ENCODE results near the gene ARMS2.

ARMS2 gene

DNA sequence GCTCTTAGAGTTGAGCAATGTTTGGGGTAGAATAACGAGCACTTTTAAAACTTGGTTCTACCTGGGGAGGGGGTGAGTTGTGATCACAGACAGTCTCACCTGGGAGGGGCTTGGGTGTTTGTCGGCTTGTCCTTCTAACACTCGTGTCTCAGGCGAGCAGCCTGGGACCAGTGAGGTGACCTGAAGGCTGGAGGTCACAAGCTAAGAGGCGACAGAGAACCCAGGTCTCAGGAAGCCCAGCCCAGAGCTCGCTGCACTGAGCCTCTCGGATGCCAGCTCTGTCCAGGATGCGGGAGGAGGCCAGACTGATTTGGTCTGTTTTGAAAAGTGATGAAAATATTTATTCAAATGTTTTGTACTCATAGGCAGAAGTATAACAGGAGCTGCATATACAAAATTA lies 18.7 kb downstream of the ARMS2 start:
- no peak for DNase-seq (ENCODE audit: extremely low read depth, low read depth)
- TF ChIP-seq, protein P1, sequence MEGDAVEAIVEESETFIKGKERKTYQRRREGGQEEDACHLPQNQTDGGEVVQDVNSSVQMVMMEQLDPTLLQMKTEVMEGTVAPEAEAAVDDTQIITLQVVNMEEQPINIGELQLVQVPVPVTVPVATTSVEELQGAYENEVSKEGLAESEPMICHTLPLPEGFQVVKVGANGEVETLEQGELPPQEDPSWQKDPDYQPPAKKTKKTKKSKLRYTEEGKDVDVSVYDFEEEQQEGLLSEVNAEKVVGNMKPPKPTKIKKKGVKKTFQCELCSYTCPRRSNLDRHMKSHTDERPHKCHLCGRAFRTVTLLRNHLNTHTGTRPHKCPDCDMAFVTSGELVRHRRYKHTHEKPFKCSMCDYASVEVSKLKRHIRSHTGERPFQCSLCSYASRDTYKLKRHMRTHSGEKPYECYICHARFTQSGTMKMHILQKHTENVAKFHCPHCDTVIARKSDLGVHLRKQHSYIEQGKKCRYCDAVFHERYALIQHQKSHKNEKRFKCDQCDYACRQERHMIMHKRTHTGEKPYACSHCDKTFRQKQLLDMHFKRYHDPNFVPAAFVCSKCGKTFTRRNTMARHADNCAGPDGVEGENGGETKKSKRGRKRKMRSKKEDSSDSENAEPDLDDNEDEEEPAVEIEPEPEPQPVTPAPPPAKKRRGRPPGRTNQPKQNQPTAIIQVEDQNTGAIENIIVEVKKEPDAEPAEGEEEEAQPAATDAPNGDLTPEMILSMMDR (IDR thresholded peaks at IDR 0.05; ENCODE audit: low read depth, low read length), result no peak

DNA sequence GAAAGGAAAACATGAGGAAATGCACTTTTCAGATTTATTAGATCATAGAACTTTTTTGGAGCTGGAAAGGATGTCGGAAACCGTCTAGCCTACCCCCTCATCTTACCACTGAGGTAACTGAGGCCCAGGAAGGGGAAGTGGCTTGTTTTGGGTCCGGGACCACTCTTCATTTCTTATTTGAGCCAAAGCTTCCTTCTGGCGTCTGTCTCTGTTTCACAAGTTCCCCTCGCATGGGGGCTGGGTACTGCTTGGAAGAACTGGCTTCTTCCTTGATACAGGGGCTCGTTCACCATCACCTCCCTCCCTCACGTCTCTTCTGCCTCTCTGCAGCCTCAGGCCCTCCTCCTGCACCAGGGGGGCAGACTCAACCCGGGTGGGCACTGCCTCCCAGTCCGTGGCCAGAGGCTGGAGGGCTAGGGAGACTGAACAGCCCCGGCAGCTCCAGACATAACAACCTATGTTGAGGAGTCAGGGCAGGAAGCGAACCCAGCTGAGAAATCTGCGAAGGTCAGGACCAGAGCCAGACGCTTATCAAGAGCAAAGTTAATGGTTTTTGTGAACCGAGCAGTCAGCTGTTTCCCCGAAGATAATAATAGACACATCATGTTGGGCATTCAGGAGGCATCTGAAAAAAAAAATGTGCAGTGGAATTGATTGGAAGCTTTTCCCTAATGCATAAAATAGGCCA lies 19.8 kb downstream of the ARMS2 start:
- DNase-seq (ENCODE audit: extremely low read depth, low read depth), result no peak
- TF ChIP-seq, protein P1 (IDR thresholded peaks at IDR 0.05; ENCODE audit: low read depth, low read length), result no peak

DNA sequence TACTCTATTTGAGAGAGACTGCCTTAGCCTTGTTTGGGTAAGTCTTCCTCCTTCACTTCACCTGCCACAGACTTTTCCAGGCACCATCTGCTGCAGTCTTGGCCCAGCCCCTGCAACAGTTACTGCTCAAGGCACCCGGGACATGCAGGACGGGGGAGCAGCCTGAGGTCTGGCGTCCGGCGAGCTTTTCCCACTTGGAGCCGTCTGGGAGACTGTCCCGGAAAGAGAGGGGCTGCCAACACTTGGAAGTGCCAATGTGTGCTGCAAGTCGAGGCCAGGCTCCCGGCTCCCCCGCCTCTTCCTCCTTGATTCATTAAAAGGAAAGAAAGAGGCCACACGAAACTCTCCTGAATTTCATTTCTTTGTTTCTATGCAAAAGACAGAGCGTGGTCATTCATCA lies 20.6 kb downstream of the ARMS2 start:
- no peak for DNase-seq (ENCODE audit: extremely low read depth, low read depth)
- TF ChIP-seq, protein P1 (IDR thresholded peaks at IDR 0.05; ENCODE audit: low read depth, low read length), result no peak

DNA sequence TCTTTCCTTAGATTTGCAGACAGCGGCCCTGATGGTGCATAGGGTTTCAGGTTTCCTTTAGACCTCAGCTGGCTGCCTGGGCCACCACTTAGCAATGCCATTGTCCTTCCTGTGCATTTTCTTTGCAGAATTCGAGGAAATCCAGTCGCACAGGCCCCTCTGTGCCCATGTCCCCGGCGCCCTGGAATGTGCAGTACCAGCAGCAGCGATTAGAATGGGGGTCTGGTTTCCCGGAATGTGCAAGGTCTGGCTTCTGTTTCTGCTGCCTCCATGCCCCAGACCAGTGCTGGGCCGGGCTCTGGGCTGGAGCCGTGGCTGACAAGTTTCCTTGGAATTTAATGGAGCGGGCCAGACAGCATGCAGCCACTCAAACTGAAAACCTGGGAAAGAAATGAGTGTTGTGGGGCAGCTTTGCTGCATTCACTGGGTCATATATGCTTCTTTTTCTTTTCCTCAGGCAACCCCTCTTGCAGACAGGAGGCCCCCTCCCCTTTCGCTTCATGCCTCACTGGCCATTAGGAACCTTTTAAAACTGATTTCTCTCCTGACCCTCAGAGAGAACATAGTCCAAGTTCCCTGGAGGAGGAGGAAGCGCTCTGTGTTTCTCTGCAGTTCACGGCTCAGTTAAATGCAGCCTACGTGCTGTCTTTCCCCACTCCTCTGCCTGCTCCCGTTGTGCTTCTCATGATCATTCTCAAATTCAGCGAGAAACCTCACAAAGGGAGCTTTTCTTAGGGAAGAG lies 21.3 kb downstream of the ARMS2 start:
- DNase-seq (ENCODE audit: extremely low read depth, low read depth), result no peak
- TF ChIP-seq, protein P1 (IDR thresholded peaks at IDR 0.05; ENCODE audit: low read depth, low read length), result no peak

DNA sequence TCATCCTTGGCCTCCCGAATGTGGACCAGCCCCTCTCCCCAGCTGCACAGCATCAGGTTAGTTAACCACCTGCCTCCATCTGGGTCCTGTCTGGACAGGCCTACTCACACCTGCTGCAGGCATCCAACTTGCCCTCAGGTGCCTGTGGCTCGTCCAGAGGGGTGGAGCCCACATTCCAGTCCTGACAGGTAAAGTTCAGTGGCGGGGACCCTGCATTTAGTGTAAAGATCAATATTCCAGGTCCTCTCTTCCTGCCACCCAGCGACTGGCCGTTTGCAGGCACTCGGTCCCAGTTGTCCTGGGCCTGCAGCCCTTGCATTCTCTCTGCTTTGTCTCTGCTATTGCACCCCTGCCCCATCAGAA lies 21.9 kb downstream of the ARMS2 start:
- TF ChIP-seq, protein P1 (IDR thresholded peaks at IDR 0.05; ENCODE audit: low read depth, low read length), result no peak
- DNase-seq (ENCODE audit: extremely low read depth, low read depth), result no peak

DNA sequence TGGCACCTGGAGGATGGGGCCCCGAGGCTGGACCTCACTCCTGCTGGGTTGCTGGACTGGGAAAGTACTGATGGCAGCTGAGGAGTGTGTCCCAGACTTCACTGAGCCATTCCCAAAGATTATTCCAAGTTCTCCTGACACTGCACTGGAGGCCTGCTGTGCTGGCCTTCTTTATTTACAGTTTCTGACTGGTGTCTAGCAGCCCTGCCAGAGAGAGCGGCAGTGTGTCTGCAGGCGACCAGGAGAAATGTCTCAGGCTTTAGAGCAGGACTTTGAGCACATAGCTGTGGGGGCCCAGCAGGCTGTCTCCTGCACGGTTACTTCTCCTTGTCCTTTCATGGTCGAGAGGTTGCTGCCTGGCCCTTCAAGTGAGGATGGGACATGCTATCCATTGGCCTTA lies 23.0 kb downstream of the ARMS2 start:
- TF ChIP-seq, protein P1 (IDR thresholded peaks at IDR 0.05; ENCODE audit: low read depth, low read length), result no peak
- no peak for DNase-seq (ENCODE audit: extremely low read depth, low read depth)

DNA sequence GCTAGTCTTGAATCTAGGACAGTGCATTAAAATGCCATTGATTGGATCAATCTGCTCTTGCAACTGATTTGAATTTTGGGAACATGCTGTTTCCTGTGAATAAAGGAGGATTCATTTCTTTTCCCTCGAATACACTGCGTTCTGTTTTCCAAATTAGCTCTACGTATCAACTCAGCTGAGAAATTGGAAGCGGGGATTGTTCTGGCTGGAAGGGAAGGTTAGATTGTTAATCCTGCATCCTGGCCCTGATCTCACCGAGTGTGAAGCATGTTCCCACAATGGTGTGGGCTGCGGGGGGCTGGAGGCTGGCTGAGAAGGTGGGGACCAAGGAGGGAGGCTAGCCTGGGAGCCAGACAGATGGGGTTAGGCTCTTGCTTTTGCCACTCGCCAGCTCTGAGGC lies 24.5 kb downstream of the ARMS2 start:
- DNase-seq (ENCODE audit: extremely low read depth, low read depth), result no peak
- TF ChIP-seq, protein P1 (IDR thresholded peaks at IDR 0.05; ENCODE audit: low read depth, low read length), result no peak
